ENCODE data around the gene CRYZ. TPM values are rescaled to one million over a fixed set of nuclear protein-coding genes. Genes with fewer than 3 reads are reported as not detected.

CRYZ gene
- total and polyA plus RNA-seq, 2 of the 4 experiments (the other 2 are of a cell fraction): 40.6 to 43.4 TPM

DNA sequence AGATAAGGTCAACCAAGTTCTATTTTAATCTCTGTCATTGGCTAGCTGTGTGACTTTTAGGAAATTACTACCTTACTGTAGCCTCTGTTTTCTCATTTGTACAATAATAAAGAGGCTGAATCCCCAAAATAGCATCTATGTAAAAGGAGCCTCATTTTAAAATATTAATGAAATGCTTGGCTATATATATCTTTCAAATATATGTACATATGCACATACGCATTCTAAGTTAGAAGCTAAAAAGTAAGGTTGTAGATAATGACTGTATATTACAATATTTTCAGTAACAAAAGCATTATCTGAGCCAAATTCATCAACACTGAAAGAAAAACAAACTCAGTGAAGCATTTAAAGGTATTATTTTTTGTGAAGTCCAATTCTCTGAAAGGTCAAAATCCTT, 44.7 kb upstream of the CRYZ start:
- H3K23ac ChIP-seq (ENCODE audit: low read depth, low read length): no peak overlapping the region

More for the DNA sequence above, 44.7 kb upstream of the CRYZ start:
- no peak overlapping the region for H2BK15ac ChIP-seq (ENCODE audit: low read depth, low read length)
- no peak overlapping the region for H3K56ac ChIP-seq (ENCODE audit: extremely low read depth, insufficient read depth, low read length)
- no peaks in the 10 kb centered on the region for H3K4me1 ChIP-seq (ENCODE audit: control insufficient read depth, insufficient read depth, low read length)
- no peak overlapping the region for H4K8ac ChIP-seq (ENCODE audit: low read depth in 2 of 2, low read length in 2 of 2)
- H2AFZ ChIP-seq (replicated peaks; ENCODE audit: low read length, poor library complexity): no peak overlapping the region
- ChIA-PET POLR2A (ENCODE audit: unreplicated experiment) (no interaction called here), CTCF (interaction anchor here (0.7 kb wide), 1 partner anchor 1026 kb away, joined by 8 read pairs; no protein-coding TSS in a partner anchor)
- no peak overlapping the region for H3K27ac ChIP-seq (ENCODE audit: insufficient read depth, low read length)
- H3K79me1 ChIP-seq (ENCODE audit: low read depth in 1 of 2, low read length in 2 of 2): no peaks in the 10 kb centered on the region
- H2BK5ac ChIP-seq (ENCODE audit: low read depth, low read length, poor library complexity, severe bottlenecking): no peak overlapping the region
- no peak overlapping the region for H3K9ac ChIP-seq (ENCODE audit: low read depth, low read length)
- DNase-seq (no peak), ATAC-seq (ENCODE audit: low read depth) (no peak)
- no CpG with 5 or more reads among the region's 1 CpG for WGBS, 2 experiments (ENCODE audit: extremely low coverage in 2 of 2, insufficient read length in 1 of 2)
- H3K27me3 ChIP-seq (ENCODE audit: control insufficient read depth, insufficient read depth, low read length): no peaks in the 10 kb centered on the region; the same call in 1 of the 2 replicates
- no peak overlapping the region for H3K18ac ChIP-seq (ENCODE audit: low read depth, low read length)
- no peak overlapping the region for H2AK5ac ChIP-seq (ENCODE audit: low read depth, low read length)
- no peak overlapping the region for H2BK20ac ChIP-seq (ENCODE audit: low read depth, low read length)
- in situ Hi-C loops (cut with MboI; ENCODE audit: low sequenced_read_pairs): no loop called here
- no peak overlapping the region for H4K91ac ChIP-seq (ENCODE audit: insufficient read depth, low read depth, low read length)
- intact Hi-C loops (cut with micrococcal nuclease): no loop called here
- H2BK120ac ChIP-seq (ENCODE audit: low read depth, low read length): no peak overlapping the region
- no peaks in the 10 kb centered on the region for H3K9me3 ChIP-seq (ENCODE audit: control insufficient read depth, insufficient read depth, low read length)
- H3K36me3 ChIP-seq (ENCODE audit: control insufficient read depth, insufficient read depth, low read length): no peaks in the 10 kb centered on the region
- no peak overlapping the region for H3K4ac ChIP-seq (ENCODE audit: low read depth, low read length)
- H4K5ac ChIP-seq (ENCODE audit: low read depth, low read length): no peak overlapping the region
- no peak overlapping the region for H3K4me3 ChIP-seq (ENCODE audit: insufficient read depth, low read depth, low read length)
- TF ChIP-seq MXI1 (IDR thresholded peaks at IDR 0.05; ENCODE audit: borderline replicate concordance, low read depth, low read length): no peak
- TF ChIP-seq MAZ (IDR thresholded peaks at IDR 0.05; ENCODE audit: borderline replicate concordance, low read depth, low read length): no peak
- TF ChIP-seq ELK1 (IDR thresholded peaks at IDR 0.05; ENCODE audit: borderline replicate concordance, low read depth, low read length): no peak
- TF ChIP-seq CHD1 (IDR thresholded peaks at IDR 0.05; ENCODE audit: low read depth, low read length): no peak
- TF ChIP-seq FOS (IDR thresholded peaks at IDR 0.05; ENCODE audit: low read depth, low read length): no peak
- no peak for TF ChIP-seq POLR2A (IDR thresholded peaks at IDR 0.05; ENCODE audit: low read depth, low read length)
- no peak for TF ChIP-seq USF2 (IDR thresholded peaks at IDR 0.05; ENCODE audit: low read depth, low read length)
- TF ChIP-seq NFE2L2 (IDR thresholded peaks at IDR 0.05; ENCODE audit: low read depth, low read length): no peak
- TF ChIP-seq CEBPB (IDR thresholded peaks at IDR 0.05; ENCODE audit: low read depth, low read length): no peak
- no peak for TF ChIP-seq RCOR1 (IDR thresholded peaks at IDR 0.05; ENCODE audit: insufficient replicate concordance, low read length)
- TF ChIP-seq RFX5 (IDR thresholded peaks at IDR 0.05; ENCODE audit: low read depth, low read length): no peak
- TF ChIP-seq BHLHE40 (IDR thresholded peaks at IDR 0.05; ENCODE audit: low read depth, low read length): no peak
- TF ChIP-seq, protein P1, sequence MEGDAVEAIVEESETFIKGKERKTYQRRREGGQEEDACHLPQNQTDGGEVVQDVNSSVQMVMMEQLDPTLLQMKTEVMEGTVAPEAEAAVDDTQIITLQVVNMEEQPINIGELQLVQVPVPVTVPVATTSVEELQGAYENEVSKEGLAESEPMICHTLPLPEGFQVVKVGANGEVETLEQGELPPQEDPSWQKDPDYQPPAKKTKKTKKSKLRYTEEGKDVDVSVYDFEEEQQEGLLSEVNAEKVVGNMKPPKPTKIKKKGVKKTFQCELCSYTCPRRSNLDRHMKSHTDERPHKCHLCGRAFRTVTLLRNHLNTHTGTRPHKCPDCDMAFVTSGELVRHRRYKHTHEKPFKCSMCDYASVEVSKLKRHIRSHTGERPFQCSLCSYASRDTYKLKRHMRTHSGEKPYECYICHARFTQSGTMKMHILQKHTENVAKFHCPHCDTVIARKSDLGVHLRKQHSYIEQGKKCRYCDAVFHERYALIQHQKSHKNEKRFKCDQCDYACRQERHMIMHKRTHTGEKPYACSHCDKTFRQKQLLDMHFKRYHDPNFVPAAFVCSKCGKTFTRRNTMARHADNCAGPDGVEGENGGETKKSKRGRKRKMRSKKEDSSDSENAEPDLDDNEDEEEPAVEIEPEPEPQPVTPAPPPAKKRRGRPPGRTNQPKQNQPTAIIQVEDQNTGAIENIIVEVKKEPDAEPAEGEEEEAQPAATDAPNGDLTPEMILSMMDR (conservative IDR thresholded peaks at IDR 0.05; ENCODE audit: low read depth, low read length): no peak
- no peak for TF ChIP-seq MAFK (IDR thresholded peaks at IDR 0.05; ENCODE audit: low read depth, low read length)
- no peak for TF ChIP-seq RAD21 (IDR thresholded peaks at IDR 0.05; ENCODE audit: low read length)
- no peak for TF ChIP-seq SMC3 (IDR thresholded peaks at IDR 0.05; ENCODE audit: low read depth, low read length)
- H3K9me1 ChIP-seq (ENCODE audit: insufficient read depth, low read length): no peaks in the 10 kb centered on the region
- H3K4me2 ChIP-seq (ENCODE audit: low read depth, low read length): no peak overlapping the region
- no peaks in the 10 kb centered on the region for H4K20me1 ChIP-seq (ENCODE audit: insufficient read depth, low read length)
- BruUV-seq (replicated peaks): no TSS peak
- no peak overlapping the region for H3K14ac ChIP-seq (replicated peaks; ENCODE audit: low read depth, low read length)
- H2AK9ac ChIP-seq (replicated peaks; ENCODE audit: low read depth, low read length, poor library complexity): no peak overlapping the region
- dilution Hi-C loops (cut with HindIII; ENCODE audit: low sequenced_read_pairs, unreplicated experiment): no loop called here

Measured in IMR-90 (cell line).